GM21737 (cell line): ENCODE data around the gene CRKL.

ENCODE experiments used
- ATAC-seq: cut with Tn5 transposase; IDR thresholded peaks from one replicate; pipeline ENCODE4 v1.9.1; 2021; ENCODE audit warnings: mild to moderate bottlenecking, moderate library complexity; ENCODE audit not compliant: unreplicated experiment

The CRKL gene

GRCh38 chr22:20994128-20994901 is 77.1 kb downstream of the CRKL start:
- ATAC-seq, result no peak

- ATAC-seq, result no peak
These were observed 77.7 kb downstream of the CRKL start for GRCh38 chr22:20994902-20995241.

- no peak for ATAC-seq
These were observed 78.3 kb downstream of the CRKL start for GRCh38 chr22:20995329-20996030.

GRCh38 chr22:20996031-20996410 is 78.8 kb downstream of the CRKL start:
- ATAC-seq, result no peak

- ATAC-seq, result no peak
These were observed 79.7 kb downstream of the CRKL start for GRCh38 chr22:20996598-20997535.

- no peak for ATAC-seq
These were observed 80.5 kb downstream of the CRKL start for GRCh38 chr22:20997536-20998257.

- no peak for ATAC-seq
These were observed 81.5 kb downstream of the CRKL start for GRCh38 chr22:20998411-20999336.

GRCh38 chr22:20999350-21000206 is 82.4 kb downstream of the CRKL start:
- ATAC-seq, result no peak

- no peak for ATAC-seq
These were observed 83.2 kb downstream of the CRKL start for GRCh38 chr22:21000207-21000986.

- no peak for ATAC-seq
These were observed 83.9 kb downstream of the CRKL start for GRCh38 chr22:21000987-21001600.

GRCh38 chr22:21001601-21002325 is 84.6 kb downstream of the CRKL start, which contains the start of gene THAP7:
THAP7 (minus strand) TSS chr22:21002118; CDS start chr22:21001911, 207 bp downstream.
- ATAC-seq, result peak; percentile 83
